Hepatocyte (in vitro differentiated cells): ENCODE results near the gene RNASE7.

Source experiments
- CTCF ChIP-seq: fragments of 200-600 bp; sonication (generic); IDR thresholded peaks from 2 replicates; pipeline ENCODE4 v1.5.1; 2016; ENCODE audit warnings: antibody characterized with exemption, mild to moderate bottlenecking; ENCODE audit not compliant: poor library complexity
- EZH2 ChIP-seq: fragments of 200-600 bp; sonication (generic); IDR thresholded peaks from 2 replicates; pipeline ENCODE4 v1.6.1; 2016; ENCODE audit warnings: antibody characterized with exemption, mild to moderate bottlenecking, borderline replicate concordance
- EZH2phosphoT487 ChIP-seq: fragments of 200-600 bp; sonication (generic); IDR thresholded peaks from one replicate; pipeline ENCODE4 v1.6.1; 2018; ENCODE audit warnings: antibody characterized with exemption, mild to moderate bottlenecking, low read depth, moderate library complexity; ENCODE audit not compliant: unreplicated experiment, severe bottlenecking

GRCh38 chr14:21016413-21017190 is 25.6 kb upstream of the RNASE7 start:
- TF ChIP-seq CTCF (no peak), EZH2 (no peak), EZH2phosphoT487 (no peak)
